HG03575 (cell line): ENCODE measurements around the gene FTSJ1.

Experiments used
- ATAC-seq: cut with Tn5 transposase; IDR thresholded peaks from one replicate; pipeline ENCODE4 v1.9.1; 2021; ENCODE audit not compliant: unreplicated experiment, insufficient number of reproducible peaks, low FRiP score; ENCODE audit errors: extremely low read depth

The FTSJ1 gene

DNA sequence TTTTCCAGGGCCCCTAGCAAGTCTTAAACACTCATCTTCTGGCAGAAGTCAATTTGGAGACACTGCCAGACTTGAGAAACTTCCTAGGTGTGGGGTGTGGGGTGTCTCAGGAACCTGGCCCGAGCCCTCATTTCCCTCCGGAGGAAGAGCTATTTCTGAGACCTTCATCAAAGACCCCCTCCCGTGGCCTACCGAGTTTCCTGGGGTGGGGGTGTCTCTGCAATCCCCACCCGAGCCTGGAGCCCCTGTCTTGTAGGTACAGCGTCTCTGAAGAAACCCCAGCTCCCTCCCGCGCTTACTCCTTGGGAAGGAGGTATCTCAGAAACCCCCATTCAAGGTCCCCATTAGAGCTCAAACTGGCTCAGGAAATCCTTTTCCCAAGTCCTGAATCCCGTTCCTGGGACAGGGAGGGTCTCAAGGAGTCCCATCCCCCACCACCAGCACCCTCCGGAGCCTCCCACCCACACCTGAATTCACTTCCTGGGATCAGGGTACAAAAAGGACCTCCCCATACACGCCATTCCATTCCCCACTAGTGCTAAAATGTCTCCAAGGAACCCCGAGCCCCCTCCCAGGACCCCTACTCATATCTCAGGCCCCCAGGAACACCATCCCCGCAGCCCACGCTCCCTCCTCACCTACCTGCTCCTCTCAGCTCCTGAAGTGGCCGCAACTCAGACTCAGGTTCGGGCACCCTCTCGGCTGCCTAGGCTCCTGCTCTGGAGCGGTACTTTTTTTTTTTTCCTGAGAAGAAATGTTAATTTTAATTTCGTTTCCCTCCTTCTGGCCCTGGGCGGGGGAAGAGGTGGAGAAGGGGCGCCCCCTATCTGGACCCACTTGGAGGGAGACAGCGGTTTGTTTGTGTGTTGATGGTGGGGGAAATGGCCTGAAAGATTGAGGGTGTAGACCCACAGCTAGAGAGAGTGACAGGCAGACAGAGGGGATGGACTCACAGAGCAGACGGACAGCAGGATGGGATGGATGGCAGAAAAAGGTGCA, 7.0 kb upstream of the FTSJ1 start:
- no peak for ATAC-seq

DNA sequence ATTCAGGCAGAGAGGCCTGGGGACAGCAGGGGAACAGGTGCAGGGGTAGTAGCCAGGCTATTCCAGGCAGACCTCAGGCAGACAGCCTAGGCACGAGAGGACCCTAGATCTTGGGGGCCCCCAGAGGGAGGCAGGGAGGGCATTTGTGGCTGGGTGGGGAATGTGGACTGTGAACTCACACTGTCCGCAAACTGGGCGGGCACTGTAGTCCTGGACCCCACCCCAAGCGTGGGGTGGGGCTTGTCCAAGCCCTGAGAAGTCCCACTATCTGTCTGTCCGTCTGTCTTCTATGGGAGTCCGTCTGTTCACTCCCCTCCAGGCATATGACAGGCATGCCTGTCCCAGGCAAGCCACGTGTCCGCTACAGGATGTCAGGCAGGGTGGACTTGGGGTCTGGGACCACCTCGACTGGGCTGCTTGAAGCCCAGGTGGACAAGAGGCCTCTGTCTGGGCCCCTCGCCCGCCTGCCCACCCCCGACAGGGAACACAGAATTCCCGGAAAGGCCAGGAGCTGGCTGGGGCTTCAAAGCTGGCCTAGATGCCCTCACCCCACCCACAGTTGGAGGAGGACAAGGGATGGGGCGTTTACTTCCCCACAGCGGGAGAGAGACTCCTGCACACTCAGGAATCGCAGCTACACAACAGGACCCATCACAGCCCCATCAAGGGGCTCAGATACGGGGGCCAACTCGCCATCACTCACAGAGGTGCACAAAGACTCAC, 5.7 kb upstream of the FTSJ1 start, which contains the start of gene SLC38A5:
SLC38A5 (minus strand) TSS at position 151 of the 723 bp plus-strand sequence. CDS start 2,336 bp downstream, outside the sequence.
- no peak for ATAC-seq

DNA sequence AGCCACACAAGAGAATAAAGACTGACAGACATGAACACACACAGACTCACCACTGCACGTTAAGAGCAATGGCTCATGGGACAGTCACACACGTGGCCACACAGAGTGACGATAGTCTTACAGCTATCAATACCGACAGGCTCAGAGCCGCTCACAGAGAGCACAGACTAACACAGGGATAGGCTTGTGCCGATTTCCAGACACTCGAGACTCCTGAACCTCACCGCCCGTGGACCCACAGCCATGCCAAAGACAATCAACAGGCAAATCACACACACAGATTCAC, 5.2 kb upstream of the FTSJ1 start:
- no peak for ATAC-seq

DNA sequence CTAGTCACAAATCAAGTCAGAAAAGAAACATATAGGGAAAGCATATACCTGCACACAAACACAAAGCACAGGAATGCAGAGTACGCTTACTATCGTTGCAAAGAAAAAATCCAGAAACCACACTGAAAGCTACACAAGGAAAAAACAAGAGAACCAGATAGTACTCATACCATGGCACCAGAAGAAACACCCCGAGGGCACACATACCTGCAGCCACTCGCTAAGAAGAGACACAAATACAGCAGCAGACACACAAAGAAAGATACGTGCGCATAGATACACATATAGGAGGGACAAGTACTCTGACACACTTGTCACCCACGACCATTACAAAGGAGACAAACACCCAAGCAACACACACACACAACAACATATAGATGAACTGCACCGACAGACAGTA, 4.5 kb upstream of the FTSJ1 start:
- ATAC-seq = no peak

DNA sequence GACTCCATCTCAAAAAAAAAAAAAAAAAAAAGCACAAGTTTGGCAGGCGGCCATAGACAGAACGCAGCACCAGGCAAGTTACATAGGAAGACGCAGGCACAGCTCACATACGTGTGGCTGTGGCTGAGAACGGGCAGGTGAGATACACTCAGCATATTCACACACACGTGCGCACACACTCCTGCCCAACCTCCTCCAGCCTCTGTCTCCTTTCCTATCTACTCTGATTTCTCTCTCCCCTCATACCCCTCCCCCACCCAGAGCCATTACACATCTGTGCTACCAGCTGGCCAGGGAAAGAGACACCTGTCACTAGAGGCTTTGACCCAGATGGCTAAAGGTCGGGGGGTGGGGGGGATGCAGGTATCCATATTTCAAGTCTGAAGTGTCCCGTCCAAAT, 3.8 kb upstream of the FTSJ1 start:
- no peak for ATAC-seq

DNA sequence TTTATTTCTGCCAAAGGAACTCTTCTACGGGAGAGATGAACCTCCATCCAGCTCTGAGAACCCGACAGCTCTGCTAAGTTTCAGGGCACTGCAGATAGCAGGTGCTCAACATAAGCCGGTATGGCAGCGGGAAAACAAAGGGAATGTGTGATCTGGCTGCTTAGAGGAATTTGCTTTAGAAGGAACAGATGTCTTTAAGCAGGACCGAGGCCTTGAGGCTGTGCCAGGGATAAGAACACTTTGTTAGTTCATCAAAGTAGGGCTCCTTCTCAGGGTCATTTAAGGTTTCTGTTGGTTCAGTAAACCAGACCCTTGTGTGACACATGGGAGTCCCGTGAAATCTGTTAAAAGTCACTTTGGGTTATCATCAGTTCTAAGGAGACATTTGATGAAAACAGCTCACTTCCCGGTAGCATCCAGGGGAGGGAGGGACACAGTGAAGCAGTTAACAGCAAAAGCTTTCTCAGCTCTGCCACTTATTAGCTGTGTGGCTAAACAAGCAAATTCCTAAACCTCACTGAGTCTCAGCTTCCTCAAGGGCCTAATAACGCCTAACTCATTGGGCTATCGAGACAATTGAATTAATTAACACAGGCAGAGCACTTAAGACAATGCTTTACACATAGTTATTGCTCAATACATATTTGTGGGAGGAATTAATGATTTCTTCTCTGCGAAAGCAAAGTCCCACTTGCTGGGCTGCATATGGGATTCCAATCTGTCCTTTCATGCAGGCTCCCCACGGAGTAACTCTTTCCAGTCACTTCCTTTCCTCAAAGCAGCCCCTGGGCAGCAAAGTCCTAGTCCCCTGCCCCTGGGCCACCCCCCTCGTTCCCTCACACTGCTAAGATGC, 2.9 kb upstream of the FTSJ1 start:
- no peak for ATAC-seq

DNA sequence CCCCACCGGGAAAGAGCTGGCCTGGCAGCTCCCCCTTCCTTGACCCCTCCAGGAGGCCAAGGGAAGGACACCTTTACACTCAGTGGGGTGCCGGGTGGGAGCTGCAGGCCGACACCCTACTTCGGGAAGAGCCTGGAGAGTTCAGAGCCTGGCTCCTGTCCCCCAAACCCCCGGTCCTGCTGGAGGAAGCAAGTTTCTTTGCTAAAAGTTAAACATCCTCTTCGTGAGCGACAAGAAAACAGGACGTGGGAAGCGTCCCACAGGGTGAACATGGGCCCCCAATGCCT, 2.4 kb upstream of the FTSJ1 start:
- no peak for ATAC-seq

DNA sequence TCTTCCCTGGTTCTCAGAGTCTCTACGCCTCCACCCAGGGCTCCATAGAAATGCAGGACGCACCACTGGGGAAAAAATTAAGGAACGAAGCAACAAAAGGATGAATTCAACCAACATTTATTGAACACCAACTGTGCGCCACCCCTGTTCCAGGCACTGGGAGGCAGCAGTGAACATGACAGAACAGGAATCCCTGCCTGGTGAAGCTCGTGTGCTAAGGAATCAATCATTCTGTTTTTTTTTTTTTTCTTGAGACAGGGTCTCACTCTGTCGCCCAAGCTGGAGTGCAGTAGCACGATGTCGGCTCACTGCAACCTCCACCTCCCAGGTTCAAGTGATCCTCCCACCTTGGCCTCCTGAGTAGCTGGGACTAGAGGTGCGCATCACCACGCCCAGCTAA, 1.9 kb upstream of the FTSJ1 start:
- no peak for ATAC-seq

DNA sequence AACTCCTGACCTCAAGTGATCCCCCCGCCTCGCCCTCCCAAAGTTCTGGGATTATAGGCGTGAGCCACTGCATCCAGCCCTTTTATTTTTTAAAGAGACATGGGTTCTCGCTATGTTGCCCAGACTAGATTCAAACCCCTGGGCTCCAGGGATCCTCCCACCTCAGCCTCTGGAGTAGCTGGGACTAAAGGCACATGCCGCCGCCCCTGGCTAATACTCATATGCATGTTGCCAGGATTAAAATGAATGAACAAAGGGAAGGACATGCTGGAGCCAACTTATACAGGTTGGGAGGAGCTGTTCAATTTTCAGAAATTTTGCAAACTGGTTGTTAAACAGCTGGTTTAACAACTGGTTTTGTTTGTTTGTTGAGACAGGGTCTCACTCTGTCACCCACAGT, 1.4 kb upstream of the FTSJ1 start:
- no peak for ATAC-seq

DNA sequence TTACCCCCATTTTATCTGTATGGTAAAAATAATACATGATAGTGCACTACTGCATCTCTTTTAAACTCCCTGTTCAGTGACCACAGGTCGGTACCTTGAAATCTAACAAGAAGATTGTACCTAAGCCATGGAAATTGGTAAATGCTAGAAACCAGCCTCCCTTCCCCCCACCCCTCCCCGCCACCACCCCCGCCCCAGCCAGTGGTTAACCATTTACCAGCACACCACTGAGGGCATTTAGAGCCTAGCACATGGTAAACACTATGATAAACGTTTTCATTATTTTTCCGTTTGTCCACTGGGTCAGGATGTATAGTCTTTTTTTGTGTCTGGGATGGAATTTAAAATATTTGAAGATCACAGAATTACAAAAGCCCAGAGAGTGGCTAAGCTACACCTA, 703 bp upstream of the FTSJ1 start:
- ATAC-seq = no peak

DNA sequence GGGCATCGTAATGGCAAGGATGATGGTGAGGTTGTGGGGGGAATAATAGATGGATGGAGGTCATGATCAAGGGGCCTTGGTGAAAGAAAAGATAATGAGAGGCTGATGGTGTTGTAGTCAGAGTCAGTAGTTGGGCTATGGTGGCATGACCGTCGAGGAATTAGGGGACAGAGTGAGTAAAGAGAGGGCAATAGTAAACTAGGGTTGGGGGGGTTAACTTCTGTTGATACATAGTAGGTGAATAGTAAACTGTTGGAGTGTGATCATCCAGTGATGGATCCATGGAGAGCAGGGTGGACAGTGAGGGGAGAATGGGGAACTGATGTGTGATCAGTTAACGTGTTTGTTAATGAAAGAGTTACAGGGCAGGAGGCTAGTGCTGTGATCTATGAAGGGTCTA, 920 bp downstream of the FTSJ1 start:
- no peak for ATAC-seq

DNA sequence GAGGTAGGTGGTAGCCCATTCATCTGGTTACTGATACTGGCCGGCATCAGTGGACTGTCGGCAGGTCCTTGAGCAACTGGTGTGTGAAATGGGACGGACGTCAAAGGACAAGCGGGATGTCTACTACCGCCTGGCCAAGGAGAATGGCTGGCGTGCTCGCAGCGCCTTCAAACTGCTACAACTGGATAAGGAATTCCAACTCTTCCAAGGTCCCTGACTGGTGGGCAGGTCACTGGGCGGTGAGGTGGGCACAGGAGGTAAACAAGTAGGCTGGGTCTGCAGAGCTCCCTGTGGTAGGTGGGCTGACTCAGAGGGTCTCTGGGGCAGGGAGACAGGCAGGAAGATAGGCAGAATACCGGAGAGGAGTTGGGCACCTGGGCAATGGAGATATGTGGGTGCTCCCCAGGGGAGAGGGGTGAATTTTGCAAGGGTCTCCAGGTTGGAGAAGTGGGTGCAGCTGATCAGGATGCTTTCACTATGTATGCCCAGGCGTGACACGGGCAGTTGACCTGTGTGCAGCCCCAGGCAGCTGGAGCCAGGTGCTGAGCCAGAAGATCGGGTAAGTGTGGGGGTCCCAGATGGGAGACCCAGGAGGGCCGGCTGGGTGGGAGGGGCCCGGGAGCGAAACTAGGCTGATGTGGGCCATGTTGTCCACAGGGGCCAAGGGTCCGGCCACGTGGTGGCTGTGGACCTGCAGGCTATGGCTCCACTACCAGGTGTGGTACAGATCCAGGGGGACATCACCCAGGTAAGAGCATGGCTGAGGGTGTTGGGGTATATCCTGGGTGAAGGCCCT, 2.2 kb downstream of the FTSJ1 start:
- ATAC-seq = no peak

DNA sequence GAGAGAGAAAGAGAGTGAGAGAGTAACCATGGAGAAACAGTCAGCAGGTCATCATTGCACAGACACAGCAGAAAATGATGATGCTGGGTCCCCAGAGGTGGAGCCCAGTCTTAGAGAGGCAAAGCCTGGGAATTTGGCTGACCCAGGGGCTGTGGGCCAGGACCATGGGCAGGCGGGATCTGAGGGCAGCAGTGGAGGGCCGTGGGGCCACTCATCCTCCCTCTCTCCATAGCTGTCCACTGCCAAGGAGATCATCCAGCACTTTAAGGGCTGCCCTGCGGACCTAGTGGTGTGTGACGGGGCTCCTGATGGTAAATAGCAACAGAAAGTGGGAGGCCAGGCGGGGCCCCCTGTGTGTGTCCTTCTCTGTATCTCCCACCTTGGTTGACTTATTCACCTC, 2.8 kb downstream of the FTSJ1 start:
- no peak for ATAC-seq

DNA sequence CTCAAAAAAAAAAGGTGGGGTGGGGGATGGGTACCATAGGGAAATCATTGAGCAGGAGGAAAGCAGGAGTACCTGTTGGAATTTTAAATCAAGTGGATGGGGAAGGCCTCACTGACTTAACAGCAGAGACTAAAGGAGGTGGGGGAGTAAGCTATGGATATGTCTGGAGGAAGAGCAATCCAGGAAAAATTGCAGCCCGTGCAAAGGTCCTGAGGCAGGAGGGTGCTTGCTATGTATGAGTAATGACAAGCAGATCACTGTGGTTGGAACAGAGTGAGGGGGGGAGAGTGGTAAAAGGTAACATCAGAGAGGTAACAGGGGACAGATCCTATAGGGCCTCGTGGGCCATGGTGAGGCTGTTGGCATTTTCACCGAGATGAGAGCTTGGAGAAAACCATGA, 4.1 kb downstream of the FTSJ1 start:
- no peak for ATAC-seq

DNA sequence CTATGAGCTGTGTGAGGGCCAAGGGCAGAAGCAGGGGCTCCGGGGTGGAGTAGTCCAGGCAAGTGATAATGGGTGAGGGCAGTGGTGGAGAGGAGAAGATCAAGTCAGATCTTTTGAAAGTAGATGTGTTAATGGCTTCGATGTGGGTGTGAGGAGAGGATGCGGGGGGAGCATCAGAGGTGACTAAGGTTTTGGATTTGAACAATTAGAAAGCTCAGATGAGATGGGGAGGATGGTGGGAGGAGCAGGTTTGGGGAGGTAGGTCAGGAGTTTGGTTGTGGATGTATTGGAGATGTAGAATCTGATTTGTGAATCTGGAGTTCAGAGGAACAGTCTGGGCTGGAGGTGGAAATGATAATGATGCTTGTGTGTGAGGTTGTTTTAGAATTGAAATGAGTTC, 4.6 kb downstream of the FTSJ1 start:
- ATAC-seq = no peak

DNA sequence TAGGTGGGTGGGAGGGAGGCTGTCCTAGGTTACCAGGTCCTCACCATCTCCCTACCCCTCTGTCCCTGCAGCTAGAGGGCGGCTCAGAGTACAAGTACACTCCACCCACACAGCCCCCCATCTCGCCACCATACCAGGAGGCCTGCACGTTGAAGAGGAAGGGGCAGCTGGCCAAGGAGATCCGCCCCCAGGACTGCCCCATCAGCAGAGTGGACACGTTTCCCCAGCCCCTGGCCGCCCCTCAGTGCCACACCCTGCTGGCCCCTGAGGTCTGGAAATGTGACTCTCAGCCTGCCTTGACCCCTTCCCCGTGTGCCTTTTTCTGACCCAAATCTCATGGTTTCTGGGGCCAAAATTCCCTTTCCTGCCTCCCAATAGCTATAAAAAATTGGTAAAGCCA, 6.5 kb downstream of the FTSJ1 start:
- ATAC-seq = no peak

DNA sequence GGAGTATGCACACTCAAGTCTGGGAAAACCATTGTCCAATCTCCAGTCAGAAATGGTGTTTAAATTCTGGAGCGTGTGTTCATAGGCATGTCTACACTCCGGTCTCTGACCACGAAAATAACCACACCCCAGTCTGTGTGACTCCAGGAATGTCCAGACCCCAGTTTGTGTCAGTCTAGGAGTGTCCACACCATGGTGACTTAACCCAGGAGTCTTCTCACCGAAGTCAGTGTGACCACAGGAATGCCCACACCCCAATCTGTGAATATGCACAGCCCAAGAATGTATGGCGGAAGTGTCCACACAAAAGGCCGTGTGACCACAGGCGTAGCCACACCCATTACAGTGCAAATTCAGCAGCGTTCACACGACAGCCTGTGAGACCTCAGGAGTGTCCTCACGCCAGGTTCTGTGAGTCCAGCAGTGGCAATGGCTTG, 11.4 kb downstream of the FTSJ1 start:
- no peak for ATAC-seq

DNA sequence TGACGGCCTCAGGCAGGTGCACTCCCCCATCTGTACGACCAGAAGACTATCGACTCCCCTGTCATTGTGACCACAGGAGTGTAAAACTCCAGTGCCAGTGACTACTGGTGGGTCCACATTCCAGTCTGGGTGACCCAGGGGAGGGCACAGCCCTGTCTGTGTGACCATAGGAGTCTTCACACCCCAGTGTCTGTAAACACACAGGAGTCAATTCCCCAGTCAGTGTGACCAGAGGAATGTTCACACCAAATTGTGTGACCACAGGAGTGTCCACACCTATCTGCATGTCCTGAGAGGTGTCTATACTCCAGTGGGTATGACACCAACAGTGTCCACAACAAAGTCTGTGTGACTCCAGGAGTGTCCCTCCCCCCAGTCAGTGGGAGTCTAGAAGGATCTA, 12.0 kb downstream of the FTSJ1 start:
- ATAC-seq = no peak

DNA sequence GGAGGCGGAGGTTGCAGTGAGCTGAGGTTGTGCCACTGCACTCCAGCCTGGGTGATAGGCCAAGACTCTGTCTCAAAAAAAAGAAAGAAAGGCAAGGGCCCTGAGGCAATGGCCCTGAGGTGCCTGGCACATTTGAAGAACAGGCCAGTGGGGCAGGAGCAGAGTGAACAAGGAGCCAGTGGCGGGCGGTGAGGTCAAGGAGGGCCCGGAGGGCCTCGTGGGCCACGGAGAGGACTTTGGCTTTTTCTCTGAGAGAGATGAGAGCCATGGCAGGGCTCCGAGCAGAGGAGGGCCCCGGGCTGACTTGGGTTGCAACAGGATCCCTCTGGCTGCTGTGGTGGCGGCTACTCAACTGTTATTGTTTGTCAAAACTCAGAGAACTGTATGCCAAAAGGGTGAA, 13.3 kb downstream of the FTSJ1 start:
- ATAC-seq = no peak
